Measurements from ENCODE around the gene PDCD11. TPM values are rescaled to one million over a fixed set of nuclear protein-coding genes. Genes with fewer than 3 reads are reported as not detected.
"Not testable (repeated sequence)": the region's sequence is repeated elsewhere in the genome, so short reads cannot be mapped to it uniquely, and the experiment has no call there.

Gene PDCD11
- polyA plus RNA-seq, 1 donor: 31.0 TPM

DNA sequence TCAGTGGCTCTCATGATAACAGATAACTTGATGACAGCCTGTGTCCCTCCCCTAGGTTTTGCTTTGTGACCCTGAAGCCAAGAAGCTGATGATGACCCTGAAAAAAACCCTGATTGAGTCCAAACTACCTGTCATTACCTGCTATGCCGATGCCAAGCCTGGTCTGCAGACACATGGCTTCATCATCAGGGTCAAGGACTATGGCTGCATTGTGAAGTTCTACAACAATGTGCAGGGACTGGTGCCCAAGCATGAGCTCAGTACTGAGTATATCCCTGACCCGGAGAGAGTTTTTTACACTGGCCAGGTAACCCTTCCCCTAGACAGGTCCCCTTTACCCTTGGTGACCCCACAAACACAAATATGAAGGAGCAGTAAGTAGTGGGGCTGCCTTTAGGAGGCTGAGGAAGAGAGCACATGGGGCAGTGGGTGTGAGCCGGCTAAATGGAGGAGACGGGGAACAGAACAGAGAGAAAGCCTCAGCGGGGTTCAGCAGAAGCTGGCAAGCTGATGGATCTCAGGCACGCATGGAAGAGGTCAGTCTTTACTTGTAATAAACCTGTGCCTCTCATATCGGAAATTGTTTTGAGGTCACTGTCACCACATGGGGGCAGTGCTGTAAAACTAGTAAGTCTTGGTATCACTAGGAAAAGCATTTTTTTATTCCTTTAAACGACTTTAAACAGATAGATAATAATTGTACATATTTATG is 20.2 kb downstream of the PDCD11 start:
- peak; percentile 79 for DNase-seq

DNA sequence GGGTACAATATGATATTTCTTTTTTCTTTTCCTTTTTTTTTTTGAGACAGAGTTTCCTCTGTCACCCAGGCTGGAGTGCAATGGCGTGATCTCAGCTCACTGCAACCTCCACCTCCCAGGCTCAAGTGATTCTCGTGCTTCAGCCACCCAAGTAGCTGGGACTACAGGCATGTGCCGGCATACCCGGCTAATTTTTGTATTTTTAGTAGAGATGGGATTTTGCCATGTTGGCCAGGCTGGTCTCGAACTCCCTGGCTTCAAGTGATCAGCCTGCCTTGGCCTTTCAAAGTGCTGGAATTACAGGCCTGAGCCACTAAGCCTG is 20.7 kb downstream of the PDCD11 start:
- not testable (repeated sequence) for DNase-seq

DNA sequence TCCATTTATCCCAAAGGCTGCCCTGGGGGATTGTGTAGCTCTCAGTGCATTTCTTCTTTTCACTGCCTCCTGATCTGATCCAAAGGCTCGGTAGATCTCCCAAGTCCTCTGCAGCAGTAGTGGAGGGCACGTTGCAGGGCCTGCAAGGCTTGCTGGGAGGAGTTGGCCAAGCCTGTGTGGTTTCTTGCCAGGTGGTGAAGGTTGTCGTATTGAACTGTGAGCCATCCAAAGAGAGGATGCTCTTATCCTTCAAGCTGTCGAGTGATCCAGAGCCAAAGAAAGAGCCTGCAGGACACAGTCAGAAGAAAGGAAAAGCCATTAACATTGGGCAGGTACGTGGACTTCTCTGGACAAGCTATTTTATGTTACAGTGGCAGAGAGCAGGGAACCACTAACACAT is 21.2 kb downstream of the PDCD11 start:
- no peak for DNase-seq

DNA sequence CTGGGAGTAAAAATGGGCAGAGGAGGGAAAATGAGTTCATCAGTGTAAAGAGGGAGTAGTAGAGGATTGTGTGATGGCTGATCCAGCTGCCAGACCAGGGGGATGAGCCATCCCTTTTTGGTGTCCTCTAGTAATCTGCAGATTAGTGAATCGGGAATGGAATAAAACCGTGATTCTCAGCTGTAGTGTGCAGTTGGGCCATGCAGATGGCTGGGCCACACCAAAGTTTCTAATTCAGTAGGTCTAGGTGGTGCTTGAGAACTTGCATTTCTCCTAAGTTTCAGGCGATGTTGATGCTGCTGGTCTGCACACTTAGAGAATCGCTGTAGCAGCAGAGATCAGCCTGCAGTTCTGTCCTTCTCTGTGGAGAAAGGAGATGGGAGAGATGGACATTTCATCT is 22.7 kb downstream of the PDCD11 start:
- DNase-seq: no peak

DNA sequence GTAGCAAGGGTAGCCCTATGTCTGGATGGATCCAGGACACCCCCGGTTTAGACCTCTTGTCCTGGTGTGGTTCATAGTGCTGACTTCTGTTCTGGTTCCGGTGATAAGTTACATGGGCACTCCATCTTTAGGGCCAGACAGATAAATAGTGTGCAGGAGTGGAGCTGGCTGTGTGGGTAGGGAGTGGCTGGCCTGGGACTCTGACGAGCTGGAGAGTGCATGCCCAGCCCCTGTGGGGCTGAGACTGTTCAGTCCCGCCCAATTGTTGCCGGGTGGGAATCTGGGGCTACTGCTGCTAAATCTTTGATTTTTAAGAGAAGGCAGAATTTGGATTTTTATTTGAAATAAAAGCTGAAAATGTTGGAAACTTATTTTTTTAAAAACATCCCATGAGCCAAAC is 27.3 kb downstream of the PDCD11 start:
- no peak for DNase-seq

DNA sequence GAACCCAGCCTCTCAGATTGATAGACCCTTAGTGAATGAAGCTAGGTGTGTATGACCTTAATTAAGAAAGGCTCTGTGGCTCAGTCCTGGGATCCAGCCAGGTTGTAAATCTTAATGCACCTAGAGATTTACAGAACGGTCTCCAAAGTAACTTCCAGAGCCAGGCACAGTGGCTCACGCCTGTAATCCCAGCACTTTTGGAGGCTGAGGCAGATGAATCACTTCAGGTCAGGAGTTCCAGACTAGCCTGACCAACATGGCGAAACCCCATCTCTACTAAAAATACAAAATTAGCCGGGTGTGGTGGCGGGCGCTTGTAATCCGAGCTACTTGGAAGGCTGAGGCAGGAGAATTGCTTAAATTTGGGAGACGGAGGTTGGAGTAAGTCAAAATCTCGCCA is 31.4 kb downstream of the PDCD11 start:
- no peak for DNase-seq

DNA sequence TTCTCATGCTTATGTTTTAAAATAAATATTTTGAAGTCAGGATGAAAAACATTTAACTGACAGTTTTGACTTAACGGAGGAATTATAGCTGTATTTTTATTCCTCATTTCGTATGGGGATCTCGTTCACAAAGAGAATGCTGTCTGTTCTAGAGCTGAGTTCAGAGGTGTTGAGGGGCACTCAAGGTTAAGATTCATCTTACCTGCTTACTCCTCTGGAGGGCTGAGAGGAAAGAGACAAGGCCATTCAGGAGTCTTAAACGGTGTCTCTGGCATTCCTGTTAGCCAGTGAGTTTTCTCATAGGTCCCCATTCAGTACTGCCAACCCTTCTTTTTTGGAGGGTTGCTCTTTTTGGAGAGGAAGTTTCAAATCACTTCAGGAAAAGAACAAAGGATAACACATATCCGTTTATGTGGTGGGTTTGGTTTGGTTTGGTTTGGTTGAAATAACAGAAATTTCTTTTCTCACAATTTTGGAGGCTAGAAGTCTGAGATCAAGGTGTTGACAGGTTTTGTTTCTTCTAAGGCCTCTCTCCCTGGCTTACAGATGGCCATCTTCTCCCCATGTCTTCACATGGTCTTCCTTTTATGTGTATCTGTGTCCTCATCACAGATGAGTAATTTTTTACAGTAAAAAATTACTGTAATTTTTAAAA is 32.7 kb downstream of the PDCD11 start:
- DNase-seq: no peak

DNA sequence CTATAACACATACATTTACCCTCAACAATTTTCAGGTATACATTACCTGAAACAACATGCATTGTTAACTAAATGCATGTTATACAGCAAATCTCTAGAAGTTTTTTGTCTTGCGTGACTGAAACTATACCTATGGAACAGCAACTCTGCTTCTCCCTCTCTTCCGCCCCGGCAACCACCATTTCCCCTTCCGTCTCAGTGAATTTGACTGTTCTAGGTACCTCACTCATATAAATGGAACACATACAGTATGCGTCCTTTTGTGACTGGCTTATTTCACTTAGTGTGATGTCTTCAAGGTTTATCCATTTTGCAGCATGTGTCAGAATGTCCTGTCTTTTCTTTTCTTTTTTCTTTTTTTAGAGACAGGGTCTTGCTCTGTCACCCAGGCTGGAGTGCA is 33.2 kb downstream of the PDCD11 start:
- DNase-seq: no peak

DNA sequence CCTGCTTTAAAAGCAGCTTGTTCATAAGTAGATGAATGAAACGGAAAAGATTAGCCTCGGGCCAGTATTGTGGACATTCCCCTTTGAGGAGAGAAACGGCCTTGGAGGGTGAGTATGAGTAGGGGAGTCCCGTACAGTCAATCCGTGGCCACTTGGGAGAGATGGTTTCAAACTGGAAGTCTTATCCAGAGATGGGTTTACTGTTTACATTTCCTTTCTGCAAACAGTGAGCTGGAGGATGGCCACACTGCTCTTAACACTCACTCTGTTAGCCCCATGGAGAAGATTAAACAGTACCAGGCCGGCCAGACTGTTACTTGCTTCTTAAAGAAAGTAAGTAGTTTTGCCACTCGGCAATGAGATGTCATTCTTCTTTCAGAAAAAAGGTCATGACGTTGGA is 35.5 kb downstream of the PDCD11 start:
- no peak for DNase-seq

DNA sequence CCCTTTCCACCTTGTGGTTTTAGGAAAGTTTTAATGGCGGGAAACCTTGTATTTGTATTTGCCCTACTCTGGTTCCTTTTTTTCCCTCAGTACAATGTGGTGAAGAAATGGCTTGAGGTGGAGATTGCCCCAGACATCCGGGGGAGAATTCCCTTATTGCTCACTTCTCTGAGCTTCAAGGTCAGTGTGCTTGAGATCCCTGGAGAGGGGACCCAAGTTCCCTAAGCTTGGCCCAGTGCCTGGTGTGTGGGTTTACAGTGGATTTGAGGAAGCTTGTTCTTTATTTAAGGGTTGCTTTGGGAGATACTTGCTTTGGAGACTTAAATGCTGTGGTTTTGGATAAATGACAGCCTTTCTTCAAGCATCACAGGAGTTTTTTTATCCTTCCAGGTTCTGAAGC is 37.4 kb downstream of the PDCD11 start:
- no peak for DNase-seq

DNA sequence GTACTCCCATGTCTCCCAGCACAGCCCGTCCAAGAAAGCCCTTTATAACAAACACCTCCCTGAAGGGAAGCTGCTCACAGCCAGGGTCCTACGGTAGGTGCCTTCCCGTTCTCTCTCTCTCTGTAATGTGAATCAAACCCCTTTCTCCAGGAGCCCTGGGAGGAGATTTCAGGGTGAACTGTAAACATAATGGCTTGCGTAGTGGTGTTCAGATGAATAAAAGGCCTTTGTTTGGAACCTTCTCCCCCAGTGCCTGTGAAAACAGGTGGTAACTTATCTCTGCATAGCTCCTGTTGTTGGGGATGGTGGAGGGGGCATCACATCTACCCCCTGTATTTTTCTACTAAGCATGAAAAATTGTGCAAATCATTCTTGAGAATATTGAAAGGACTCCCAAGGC is 43.4 kb downstream of the PDCD11 start:
- DNase-seq: no peak

DNA sequence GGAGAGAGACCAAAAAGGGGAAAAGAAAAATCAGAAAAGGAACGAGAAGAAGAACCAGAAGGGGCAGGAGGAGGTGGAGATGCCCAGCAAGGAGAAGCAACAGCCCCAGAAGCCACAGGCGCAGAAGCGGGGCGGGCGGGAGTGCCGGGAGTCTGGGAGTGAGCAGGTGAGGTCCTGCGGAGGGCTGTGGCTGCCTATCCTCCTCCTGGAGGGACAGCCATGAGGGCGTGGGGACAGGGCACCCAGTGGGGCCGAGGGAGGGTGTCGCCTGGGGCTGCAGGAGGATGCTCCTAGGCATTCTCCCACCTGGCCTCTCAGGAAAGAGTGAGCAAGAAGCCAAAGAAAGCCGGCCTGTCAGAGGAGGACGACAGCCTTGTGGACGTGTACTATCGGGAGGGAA is 44.0 kb downstream of the PDCD11 start:
- no peak for DNase-seq

DNA sequence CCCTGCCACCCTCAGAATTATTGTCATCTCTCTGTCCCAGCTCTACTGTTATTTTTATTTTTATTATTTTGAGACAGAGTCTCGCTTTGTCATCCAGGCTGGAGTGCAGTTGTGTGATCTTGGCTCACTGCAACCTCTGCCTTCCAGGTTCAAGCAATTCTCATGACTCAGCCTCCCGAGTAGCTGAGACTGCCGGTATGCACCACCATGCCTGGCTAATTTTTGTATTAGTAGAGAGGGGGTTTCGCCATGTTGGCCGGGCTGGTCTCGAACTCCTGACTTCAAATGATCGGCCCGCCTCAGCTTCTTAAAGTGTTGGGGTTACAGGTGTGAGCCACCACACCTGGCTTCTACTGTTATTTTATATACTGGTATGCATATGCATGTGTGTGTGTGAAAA is 44.8 kb downstream of the PDCD11 start:
- no peak for DNase-seq

DNA sequence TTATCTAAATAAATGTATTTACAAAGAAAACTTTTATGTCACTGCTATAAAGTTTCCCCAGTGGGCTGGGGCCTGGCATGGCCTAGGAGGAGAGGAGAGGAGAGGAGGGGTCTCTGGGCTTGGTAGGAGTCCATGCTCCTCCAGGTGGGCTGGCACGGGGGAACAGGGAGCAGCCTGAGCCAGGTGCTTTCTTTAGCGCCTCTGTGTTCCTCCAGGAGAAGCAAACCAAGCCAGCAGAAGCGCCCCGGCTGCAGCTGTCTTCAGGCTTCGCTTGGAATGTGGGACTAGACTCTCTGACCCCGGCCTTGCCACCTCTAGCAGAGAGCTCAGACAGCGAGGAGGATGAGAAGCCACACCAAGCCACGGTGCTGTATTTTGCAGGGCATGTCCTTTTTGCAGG is 45.2 kb downstream of the PDCD11 start:
- no peak for DNase-seq

DNA sequence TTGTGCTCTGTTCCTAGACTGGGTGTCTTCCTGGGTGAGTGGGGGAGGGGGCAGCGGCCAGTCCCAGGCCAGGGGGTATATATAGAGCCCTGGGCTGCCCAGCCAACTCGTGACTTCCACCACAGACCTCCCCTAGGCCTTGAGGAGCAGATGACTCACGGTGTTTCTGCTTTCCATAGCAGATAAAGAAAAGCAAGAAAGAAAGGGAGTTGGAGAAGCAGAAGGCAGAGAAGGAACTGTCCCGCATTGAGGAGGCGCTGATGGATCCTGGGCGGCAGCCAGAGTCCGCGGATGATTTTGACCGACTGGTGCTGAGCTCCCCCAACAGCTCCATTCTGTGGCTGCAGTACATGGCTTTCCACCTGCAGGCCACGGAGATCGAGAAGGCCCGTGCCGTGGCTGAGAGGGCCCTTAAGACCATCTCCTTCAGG is 45.6 kb downstream of the PDCD11 start:
- DNase-seq: peak; percentile 31

DNA sequence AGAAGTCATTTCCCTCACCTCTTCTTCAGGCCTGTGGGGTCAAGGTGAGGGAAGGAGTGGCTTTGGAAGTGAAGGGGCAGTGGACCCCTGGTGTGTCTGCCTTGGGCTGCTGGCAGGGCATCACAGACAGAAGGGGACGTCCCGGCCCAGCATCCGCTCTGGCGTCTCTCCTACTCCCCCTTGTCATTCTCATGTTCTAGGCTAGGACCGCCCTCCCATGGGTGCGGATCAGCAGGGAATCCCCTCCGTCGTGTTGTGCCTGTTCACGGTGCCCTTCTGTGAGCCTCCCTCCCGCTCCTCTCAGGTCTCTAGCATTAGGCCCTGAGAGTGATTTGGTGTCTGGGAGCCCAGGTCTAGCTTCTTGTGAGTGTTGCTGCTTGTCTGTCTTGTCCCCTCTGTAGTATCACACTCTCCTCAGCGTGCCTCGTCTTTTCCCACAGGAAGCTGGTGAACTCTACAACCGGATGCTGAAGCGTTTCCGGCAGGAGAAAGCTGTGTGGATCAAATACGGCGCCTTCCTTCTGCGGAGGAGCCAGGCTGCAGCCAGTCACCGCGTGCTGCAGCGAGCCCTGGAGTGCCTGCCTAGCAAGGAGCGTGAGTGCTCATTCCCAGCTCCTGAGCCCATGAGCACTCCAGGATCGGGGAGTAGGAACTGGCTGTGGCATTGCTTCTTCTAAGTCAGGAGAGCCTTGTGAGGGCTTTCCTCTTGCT is 47.2 kb downstream of the PDCD11 start:
- no peak for DNase-seq

DNA sequence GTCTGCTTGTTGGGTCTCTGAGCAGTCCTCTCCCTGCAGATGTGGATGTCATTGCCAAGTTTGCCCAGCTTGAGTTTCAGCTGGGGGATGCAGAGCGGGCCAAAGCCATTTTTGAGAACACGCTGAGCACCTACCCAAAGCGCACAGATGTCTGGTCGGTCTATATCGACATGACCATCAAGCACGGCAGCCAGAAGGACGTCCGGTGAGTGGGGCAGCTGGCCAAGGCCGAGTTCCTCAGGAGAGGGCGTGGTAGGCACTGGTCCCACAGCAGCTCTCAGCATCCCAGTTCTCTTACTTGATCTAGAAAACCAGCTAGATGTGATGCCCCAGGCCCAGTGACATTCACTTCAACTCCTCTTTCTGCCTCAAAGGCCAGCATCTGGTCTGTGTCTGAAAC is 48.1 kb downstream of the PDCD11 start:
- no peak for DNase-seq

DNA sequence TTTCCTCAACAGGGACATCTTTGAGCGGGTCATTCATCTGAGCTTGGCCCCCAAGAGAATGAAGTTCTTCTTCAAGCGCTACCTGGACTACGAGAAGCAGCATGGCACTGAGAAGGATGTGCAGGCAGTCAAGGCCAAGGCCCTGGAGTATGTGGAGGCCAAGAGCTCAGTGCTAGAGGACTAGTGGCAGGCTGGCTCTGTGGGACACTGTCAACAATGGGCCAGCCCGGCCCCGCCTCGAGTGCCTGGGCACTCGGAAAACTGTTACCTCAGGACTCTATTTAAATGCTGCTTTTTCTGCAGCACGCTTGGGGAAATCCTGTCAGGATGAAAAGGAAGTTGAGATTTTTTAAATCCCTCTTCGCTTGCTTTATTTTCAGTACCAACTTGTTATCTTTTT is 48.9 kb downstream of the PDCD11 start:
- DNase-seq: no peak

DNA sequence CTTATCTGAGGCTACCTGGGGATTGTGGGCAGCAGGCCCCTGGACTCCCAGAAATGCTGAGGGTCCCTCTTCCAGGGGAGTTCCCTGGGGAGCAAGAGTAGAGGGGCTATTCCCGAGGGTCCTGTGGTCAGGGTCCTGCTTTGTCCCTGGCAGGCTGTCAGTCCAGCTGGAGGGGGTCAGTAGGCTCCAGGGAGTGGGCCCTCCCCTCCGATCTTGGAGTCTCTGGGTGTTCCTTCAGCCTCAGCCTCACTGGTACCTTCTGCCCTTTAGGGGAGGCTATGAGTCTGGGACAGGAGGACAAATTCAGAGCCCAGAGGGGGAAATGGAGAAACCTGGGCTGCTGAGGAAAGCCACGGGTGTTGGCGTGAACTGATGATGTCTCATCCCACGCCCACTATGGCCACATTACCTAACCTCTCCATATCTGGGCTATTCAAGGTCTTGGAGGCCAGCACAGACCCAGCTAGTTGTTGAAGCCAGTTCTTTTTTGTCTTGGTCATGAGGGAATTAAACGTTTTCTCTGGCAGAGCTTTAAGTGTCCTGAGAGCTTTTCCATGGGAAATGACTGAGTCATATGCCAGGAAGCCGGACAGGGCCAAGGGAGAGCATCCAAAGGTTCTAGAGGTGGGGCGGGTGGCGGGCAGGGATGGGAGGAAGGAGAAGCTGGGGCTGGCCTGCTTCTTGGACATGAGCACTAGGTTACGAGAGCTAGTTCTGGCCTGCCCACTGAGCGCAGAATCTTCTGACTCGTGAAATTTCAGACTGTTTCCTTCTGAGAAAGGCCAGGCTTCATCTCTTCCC is 49.5 kb downstream of the PDCD11 start:
- no peak for DNase-seq

DNA sequence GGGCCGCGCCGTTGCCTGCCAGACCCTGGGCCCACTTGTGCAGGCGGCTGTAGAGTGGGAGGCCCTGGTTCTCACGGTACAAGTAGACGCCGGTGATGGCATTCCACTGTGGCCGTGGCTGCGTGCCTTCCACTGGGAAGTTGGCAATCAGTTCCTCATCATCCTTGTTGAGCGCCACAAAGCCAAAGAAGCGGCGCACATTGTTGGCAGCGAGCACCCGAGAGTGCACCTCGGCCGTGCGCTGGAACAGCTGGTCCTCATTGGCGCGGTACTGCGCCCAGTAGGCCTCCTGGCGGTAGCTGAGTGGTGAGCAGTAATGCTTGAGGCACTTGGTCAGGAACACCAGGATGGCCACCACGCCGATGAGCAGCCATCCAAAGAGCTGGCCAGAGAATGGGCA is 50.8 kb downstream of the PDCD11 start:
- DNase-seq: no peak

DNA sequence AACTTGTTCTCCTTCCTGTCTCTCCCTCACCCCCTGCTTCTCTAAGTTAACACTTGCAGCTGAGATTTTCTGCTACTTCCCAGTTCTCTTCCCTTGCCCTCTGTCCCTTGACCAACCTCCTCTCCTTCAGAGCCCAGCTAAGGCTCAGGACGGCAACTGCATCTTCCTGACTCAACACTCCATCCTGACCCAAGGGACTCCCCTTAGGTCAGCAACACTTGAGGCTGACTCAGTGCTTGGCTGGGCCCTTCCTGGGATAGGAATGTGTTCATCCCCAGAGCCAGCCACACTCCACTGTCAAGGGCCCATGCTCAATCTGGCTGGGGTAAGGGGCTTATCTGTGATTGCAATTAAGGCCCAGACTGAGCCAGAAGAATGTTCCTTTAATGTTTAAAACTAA is 52.3 kb downstream of the PDCD11 start:
- DNase-seq: no peak

DNA sequence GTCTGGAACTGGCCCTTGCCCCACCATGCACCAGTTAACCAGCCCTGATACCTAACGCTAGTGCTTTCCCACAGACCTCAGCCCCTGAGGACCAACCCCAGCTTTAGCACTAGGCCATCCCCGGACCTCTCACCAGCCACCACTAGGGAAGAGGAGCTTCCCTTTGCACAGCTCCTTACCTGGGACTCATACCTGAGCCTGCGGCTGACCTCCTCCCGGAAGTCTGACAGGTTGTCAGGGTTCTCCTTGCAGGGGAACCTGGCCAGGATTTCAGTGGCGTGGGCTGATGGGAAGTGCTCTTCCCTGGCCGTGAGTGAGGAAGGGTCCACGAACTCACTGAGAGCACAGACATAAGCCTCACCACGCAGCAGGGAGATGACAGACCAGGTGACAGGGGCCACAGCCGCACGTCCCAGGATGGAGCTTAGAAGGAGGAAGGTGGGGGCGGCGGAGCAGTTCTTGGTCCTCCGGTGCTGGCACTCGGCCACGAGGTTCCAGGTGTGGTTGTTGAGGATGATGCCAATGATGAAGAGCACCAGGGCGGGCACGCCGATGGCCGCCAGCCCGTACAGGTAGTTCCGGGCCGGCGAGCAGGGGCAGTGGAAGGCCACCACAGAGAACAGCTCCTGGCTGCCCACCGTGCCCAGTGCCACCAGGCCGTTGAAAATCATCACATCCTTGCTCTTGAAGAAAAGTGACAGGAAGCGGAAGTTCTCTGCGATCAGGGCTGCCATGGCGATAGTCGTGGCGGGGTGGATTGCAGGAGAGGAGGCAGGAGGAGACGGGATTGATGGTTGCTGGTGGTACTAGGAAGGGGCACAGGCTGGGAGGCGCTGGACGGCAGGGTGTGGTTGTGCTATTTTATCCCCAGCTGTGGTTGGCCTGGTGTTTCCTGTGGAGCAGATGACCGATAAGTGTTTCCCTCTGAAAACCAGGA is 53.0 kb downstream of the PDCD11 start:
- DNase-seq: no peak
